Heart left ventricle (tissue), 13 donors: ENCODE results near the gene LRRC51.
A peak's percentile ranks its signal among the peaks of the same experiment; 100 is the strongest.

Source experiments
- POLR2A ChIP-seq, 2 donors: fragments of 450-650 bp; IDR thresholded peaks; one replicate each; pipeline ENCODE4 v1.6.1; 2017; ENCODE audit warnings: antibody characterized with exemption in 2 of 2, mild to moderate bottlenecking in 2 of 2, moderate library complexity in 2 of 2
- TF ChIP-seq, protein P1 (sequence below), 12 donors: fragments of 200-600 bp; sonication (generic) in 4 of 12; IDR thresholded peaks; one replicate each; pipeline versions ENCODE4 v1.5.0 to v1.8.0; 2018 to 2022; ENCODE audit warnings: antibody characterized with exemption in 12 of 12, mild to moderate bottlenecking in 5 of 12
- donor health status: ischemic (EF 13 %, LVEDD 7.1; RV severe dilation, severe dysfunction).
- donor health status: DM: no; HTN: yes; CAD: no.
- donor health status: DM: no; HTN: no; CAD: no.
- donor health status: ischemic (EF 25% LVEDD 6.9; RV normal size, moderate dysfunction).
- donor health status: ischemic (EF 25% LVEDD 5.7; RV mildly dilated, moderate dysfunction).
- donor health status: ischemic (EF 35%, LVEDD 5.7; RV mildly dilated, moderate dysfunction).
- donor health status: nonischemic (EF 11% LVEDD 7.7; RV severe dilation, severe dysfunction).
- donor health status: DM: yes; HTN: yes; CAD: no.
- donor health status: PGD.
- donor health status: ischemic (EF 29% LVEDD 5.4; RV normal size, mild dysfunction).
- donor health status: nonischemic (EF 23%, LVEDD 6.1; RV moderate dilation, normal function).

GRCh38 chr11:72040491-72041363 is 39.9 kb upstream of the LRRC51 start:
- TF ChIP-seq, protein P1, sequence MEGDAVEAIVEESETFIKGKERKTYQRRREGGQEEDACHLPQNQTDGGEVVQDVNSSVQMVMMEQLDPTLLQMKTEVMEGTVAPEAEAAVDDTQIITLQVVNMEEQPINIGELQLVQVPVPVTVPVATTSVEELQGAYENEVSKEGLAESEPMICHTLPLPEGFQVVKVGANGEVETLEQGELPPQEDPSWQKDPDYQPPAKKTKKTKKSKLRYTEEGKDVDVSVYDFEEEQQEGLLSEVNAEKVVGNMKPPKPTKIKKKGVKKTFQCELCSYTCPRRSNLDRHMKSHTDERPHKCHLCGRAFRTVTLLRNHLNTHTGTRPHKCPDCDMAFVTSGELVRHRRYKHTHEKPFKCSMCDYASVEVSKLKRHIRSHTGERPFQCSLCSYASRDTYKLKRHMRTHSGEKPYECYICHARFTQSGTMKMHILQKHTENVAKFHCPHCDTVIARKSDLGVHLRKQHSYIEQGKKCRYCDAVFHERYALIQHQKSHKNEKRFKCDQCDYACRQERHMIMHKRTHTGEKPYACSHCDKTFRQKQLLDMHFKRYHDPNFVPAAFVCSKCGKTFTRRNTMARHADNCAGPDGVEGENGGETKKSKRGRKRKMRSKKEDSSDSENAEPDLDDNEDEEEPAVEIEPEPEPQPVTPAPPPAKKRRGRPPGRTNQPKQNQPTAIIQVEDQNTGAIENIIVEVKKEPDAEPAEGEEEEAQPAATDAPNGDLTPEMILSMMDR (IDR thresholded peaks at IDR 0.05) = no peak
- TF ChIP-seq POLR2A (IDR thresholded peaks at IDR 0.05) = peak in 1 of 2 donors; percentile 7
